ENCODE measurements around the gene PLD5. TPM values are rescaled to one million over a fixed set of nuclear protein-coding genes. Genes with fewer than 3 reads are reported as not detected.

PLD5 gene
- polyA plus RNA-seq, 1 of the 3 experiments (the other 2 are of a cell fraction): 0.08 TPM

- no peak overlapping the region for H2AFZ ChIP-seq (ENCODE audit: low read depth)
- no peaks in the 10 kb centered on the region for H3K79me2 ChIP-seq (ENCODE audit: insufficient read depth)
- ChIA-PET POLR2A (no interaction called here), CTCF (no interaction called here)
- no peak overlapping the region for H3K4me2 ChIP-seq
- H3K27ac ChIP-seq (ENCODE audit: low read depth in 2 of 2, low read length in 1 of 2): no peak overlapping the region
- no peaks in the 10 kb centered on the region for H3K36me3 ChIP-seq (replicated peaks in 1 of 2; ENCODE audit: control insufficient read depth in 1 of 2, insufficient read depth in 2 of 2, low read length in 1 of 2)
- H3K9me2 ChIP-seq: no peaks in the 10 kb centered on the region
- H3F3A ChIP-seq (replicated peaks; ENCODE audit: insufficient read depth): no peaks in the 10 kb centered on the region
- no peaks in the 10 kb centered on the region for H4K20me1 ChIP-seq (ENCODE audit: insufficient read depth)
- 30% methylated on average over 3 of the region's 3 CpGs for WGBS (ENCODE audit: low lambda C conversion rate)
- no peak overlapping the region for H3K9ac ChIP-seq
- TF ChIP-seq ZBTB33 (IDR thresholded peaks at IDR 0.05; ENCODE audit: borderline replicate concordance, low read depth) (no peak), CHD2 (IDR thresholded peaks at IDR 0.05; ENCODE audit: low read length, partially characterized antibody) (no peak), GATA2 (CRISPR knock-in tag; IDR thresholded peaks at IDR 0.05) (no peak), POLR2AphosphoS5 (IDR thresholded peaks at IDR 0.05; ENCODE audit: low read depth, low read length) (no peak), MXI1 (IDR thresholded peaks at IDR 0.05; ENCODE audit: low read depth, low read length) (no peak), IRF3 (IDR thresholded peaks at IDR 0.05; ENCODE audit: low read depth, low read length) (no peak), USF1 (IDR thresholded peaks at IDR 0.05; ENCODE audit: borderline replicate concordance, low read depth) (no peak), TAF1 (IDR thresholded peaks at IDR 0.05; ENCODE audit: borderline replicate concordance, low read depth, low read length) (no peak), YY1 (IDR thresholded peaks at IDR 0.05; ENCODE audit: low read depth) (no peak), REST (IDR thresholded peaks at IDR 0.05; ENCODE audit: low read depth, low read length) (no peak), GABPA (IDR thresholded peaks at IDR 0.05; ENCODE audit: low read depth) (no peak), NRF1 (IDR thresholded peaks at IDR 0.05; ENCODE audit: low read depth, low read length) (no peak), FOSL2 (IDR thresholded peaks at IDR 0.05; ENCODE audit: borderline replicate concordance, low read depth) (no peak), TCF12 (IDR thresholded peaks at IDR 0.05) (no peak), TEAD4 (IDR thresholded peaks at IDR 0.05; ENCODE audit: borderline replicate concordance, insufficient read depth) (no peak)
- H3K4me3 ChIP-seq (ENCODE audit: low read depth in 2 of 2, low read length in 1 of 2): no peak overlapping the region
- H3K4me1 ChIP-seq (ENCODE audit: control insufficient read depth in 1 of 2, insufficient read depth in 2 of 2, low read depth in 1 of 2, low read length in 1 of 2): no peaks in the 10 kb centered on the region
- no peaks in the 10 kb centered on the region for H3K27me3 ChIP-seq (ENCODE audit: insufficient read depth)
- no peaks in the 10 kb centered on the region for H3K9me3 ChIP-seq
- DNase-seq: no peak
These were observed 35.0 kb downstream of the PLD5 start for GRCh38 chr1:242489545-242489944.
